Upper lobe of left lung (tissue), 4 donors: Measurements from ENCODE around the gene CPHXL2.

ENCODE experiments used
- POLR2AphosphoS5 ChIP-seq, 2 donors: sonication (generic); formaldehyde crosslinking; IDR thresholded peaks; one replicate each; pipeline ENCODE4 v1.5.1; 2017; ENCODE audit warnings: antibody characterized with exemption in 2 of 2
- TF ChIP-seq, protein P1 (sequence below), 6 experiments: fragments of 450-650 bp in 4 of 6; fragments of 200-600 bp in 2 of 6; sonication (generic) in 2 of 6; IDR thresholded peaks; one replicate each; pipeline ENCODE4 v1.5.1; 2016 to 2019; ENCODE audit warnings: antibody characterized with exemption in 6 of 6

DNA sequence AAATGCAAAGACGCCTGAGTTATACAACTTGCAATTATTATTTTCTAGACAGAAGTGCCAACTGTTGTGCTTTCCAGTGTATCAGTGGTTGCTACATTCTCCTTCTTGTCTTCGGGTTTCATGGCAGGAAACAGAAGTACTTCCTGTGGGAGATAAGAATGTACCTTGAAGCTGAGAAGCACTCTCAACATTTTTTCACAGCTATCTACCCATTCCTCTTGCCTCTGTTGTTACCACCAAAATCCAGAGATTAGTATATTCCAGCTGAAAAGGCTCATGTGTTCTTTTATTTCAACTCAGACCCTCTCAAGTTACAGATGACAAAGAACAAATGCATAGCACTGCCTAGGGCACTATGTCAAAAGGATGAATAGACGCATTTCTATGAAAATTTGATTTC is 49.0 kb downstream of the CPHXL2 start:
- TF ChIP-seq, protein P1, sequence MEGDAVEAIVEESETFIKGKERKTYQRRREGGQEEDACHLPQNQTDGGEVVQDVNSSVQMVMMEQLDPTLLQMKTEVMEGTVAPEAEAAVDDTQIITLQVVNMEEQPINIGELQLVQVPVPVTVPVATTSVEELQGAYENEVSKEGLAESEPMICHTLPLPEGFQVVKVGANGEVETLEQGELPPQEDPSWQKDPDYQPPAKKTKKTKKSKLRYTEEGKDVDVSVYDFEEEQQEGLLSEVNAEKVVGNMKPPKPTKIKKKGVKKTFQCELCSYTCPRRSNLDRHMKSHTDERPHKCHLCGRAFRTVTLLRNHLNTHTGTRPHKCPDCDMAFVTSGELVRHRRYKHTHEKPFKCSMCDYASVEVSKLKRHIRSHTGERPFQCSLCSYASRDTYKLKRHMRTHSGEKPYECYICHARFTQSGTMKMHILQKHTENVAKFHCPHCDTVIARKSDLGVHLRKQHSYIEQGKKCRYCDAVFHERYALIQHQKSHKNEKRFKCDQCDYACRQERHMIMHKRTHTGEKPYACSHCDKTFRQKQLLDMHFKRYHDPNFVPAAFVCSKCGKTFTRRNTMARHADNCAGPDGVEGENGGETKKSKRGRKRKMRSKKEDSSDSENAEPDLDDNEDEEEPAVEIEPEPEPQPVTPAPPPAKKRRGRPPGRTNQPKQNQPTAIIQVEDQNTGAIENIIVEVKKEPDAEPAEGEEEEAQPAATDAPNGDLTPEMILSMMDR (IDR thresholded peaks at IDR 0.05) = no peak
- TF ChIP-seq POLR2AphosphoS5 (IDR thresholded peaks at IDR 0.05) = no peak
